HepG2 (cell line): ENCODE measurements around the gene ABHD4. TPM values are rescaled to one million over a fixed set of nuclear protein-coding genes. Genes with fewer than 3 reads are reported as not detected.
A peak's percentile ranks its signal among the peaks of the same experiment; 100 is the strongest.

Source experiments
- ATAC-seq: fragments of 200-7000 bp; cut with Tn5 transposase; 3 replicates; pipeline ENCODE4 v1.9.1; 2020; ENCODE audit warnings: mild to moderate bottlenecking, moderate library complexity
- BruUV-seq: library from RNA; stranded (reverse); fragments of 400-500 nt; replicated peaks from 2 replicates; lab custom pipeline; 2021; lab: Mats Ljungman, UMichigan
- CTCF ChIA-PET: fragments of 300-600 bp; formaldehyde crosslinking; extraction: SDS; loops from one replicate; lab custom pipeline; 2021; ENCODE audit warnings: low total read pairs, inconsistent platforms, low intra/inter-chr PET ratio; lab: Yijun Ruan, JAX
- POLR2A ChIA-PET: fragments of 350-600 bp; sonication (Branson Sonifier 250); formaldehyde crosslinking; loops from one replicate; lab custom pipeline; 2020; ENCODE audit warnings: antibody characterized with exemption, inconsistent platforms; lab: Yijun Ruan, JAX
- DNase-seq: peaks from one replicate; pipeline ENCODE4 v3.0.0-alpha.2; 2015; ENCODE audit warnings: low spot score
- FAIRE-seq: peaks from 3 replicates; lab custom pipeline; 2011; peaks lifted over from hg19 to GRCh38; lab: Jason Lieb, UNC
- H2AFZ ChIP-seq: one replicate; pipeline ENCODE4 v1.6.1; 2011; ENCODE audit warnings: low read length, inconsistent platforms
- H3K27ac ChIP-seq: fragments of 300-600 bp; 3 replicates; pipeline ENCODE4 v1.8.0; 2011; ENCODE audit warnings: mixed run types, mild to moderate bottlenecking, mixed read lengths, low read length, inconsistent platforms; ENCODE audit not compliant: insufficient read depth; ENCODE audit errors: extremely low read length
- H3K27me3 ChIP-seq, 2 experiments: fragments of 200-600 bp in 1 of 2; 2 replicates in 1 of 2; 3 replicates in 1 of 2; pipeline versions ENCODE4 v1.6.0 to v1.8.0; 2011; ENCODE audit warnings: low read length in 2 of 2, mild to moderate bottlenecking in 2 of 2, moderate library complexity in 2 of 2, inconsistent platforms in 1 of 2; ENCODE audit not compliant: insufficient read depth in 2 of 2, control insufficient read depth in 1 of 2
- H3K36me3 ChIP-seq, 2 experiments: fragments of 200-600 bp in 1 of 2; replicated peaks in 1 of 2; 2 replicates in 1 of 2; 3 replicates in 1 of 2; pipeline versions ENCODE4 v1.5.1 to v1.8.0; 2011; ENCODE audit warnings: low read length in 2 of 2, inconsistent platforms in 1 of 2; ENCODE audit not compliant: insufficient read depth in 2 of 2, control insufficient read depth in 1 of 2
- H3K4me1 ChIP-seq: 2 replicates; pipeline ENCODE4 v1.5.1; 2012; ENCODE audit warnings: low read length, inconsistent platforms; ENCODE audit not compliant: insufficient read depth
- H3K4me2 ChIP-seq: 2 replicates; pipeline ENCODE4 v1.6.0; 2011; ENCODE audit warnings: low read depth, low read length, inconsistent platforms
- H3K4me3 ChIP-seq, 3 experiments: fragments of 200-600 bp in 1 of 3; sonication (generic), shearing (Covaris generic) in 1 of 3; replicated peaks in 1 of 3; 2 replicates each; pipeline ENCODE4 v1.5.1; 2011 to 2016; ENCODE audit warnings: low read length in 3 of 3, inconsistent platforms in 2 of 3, low read depth in 2 of 3, mild to moderate bottlenecking in 2 of 3, control low read depth in 1 of 3, mixed read lengths in 1 of 3; ENCODE audit not compliant: insufficient read depth in 1 of 3
- H3K79me2 ChIP-seq: one replicate; pipeline ENCODE4 v1.6.1; 2011; ENCODE audit warnings: low read length, inconsistent platforms; ENCODE audit not compliant: insufficient read depth
- H3K9ac ChIP-seq: 2 replicates; pipeline ENCODE4 v1.6.0; 2011; ENCODE audit warnings: mild to moderate bottlenecking, low read depth, low read length, inconsistent platforms; ENCODE audit not compliant: insufficient read depth
- H3K9me3 ChIP-seq: 2 replicates; pipeline ENCODE4 v1.5.1; 2012; ENCODE audit warnings: mild to moderate bottlenecking, low read length
- H4K20me1 ChIP-seq: 2 replicates; pipeline ENCODE4 v1.6.0; 2011; ENCODE audit warnings: inconsistent platforms, mild to moderate bottlenecking, low read length, moderate library complexity; ENCODE audit not compliant: insufficient read depth
- CHCHD3 ChIP-seq: sonication (generic); formaldehyde crosslinking; IDR thresholded peaks from 2 replicates; pipeline ENCODE4 v1.8.0; 2022; ENCODE audit warnings: mild to moderate bottlenecking, missing genetic modification reagents, moderate library complexity
- EP300 ChIP-seq, 3 experiments: sonication (generic) in 1 of 3; formaldehyde crosslinking in 1 of 3; IDR thresholded peaks; 2 replicates each; pipeline versions ENCODE4 v1.5.1 to v1.6.1; 2011 to 2020; ENCODE audit warnings: low read depth in 2 of 3, low read length in 2 of 3, borderline replicate concordance in 1 of 3, improper control_type of control experiment in 1 of 3, mild to moderate bottlenecking in 1 of 3, missing genetic modification reagents in 1 of 3, moderate library complexity in 1 of 3
- ETV5 ChIP-seq: IDR thresholded peaks from 2 replicates; pipeline ENCODE4 v1.6.1; 2018; ENCODE audit warnings: missing biosample characterization, missing genetic modification reagents, inconsistent platforms, borderline replicate concordance
- HDAC2 ChIP-seq: sonication (generic); formaldehyde crosslinking; IDR thresholded peaks from 2 replicates; pipeline ENCODE4 v1.4.0; 2020; ENCODE audit warnings: missing genetic modification reagents
- HNRNPK ChIP-seq: fragments of 200-400 bp; formaldehyde crosslinking; IDR thresholded peaks from 2 replicates; pipeline ENCODE4 v1.6.1; 2018; ENCODE audit warnings: low read length, low read depth, moderate library complexity, mild to moderate bottlenecking; ENCODE audit not compliant: poor library complexity, severe bottlenecking
- HOXA7 ChIP-seq: sonication (generic); formaldehyde crosslinking; IDR thresholded peaks from 2 replicates; pipeline ENCODE4 v1.8.1; 2022; ENCODE audit warnings: mild to moderate bottlenecking, missing genetic modification reagents, moderate library complexity
- ISX ChIP-seq: sonication (generic); formaldehyde crosslinking; conservative IDR thresholded peaks from 2 replicates; pipeline ENCODE4 v1.5.0; 2020; ENCODE audit warnings: missing genetic modification reagents
- MXD3 ChIP-seq: IDR thresholded peaks from 2 replicates; pipeline ENCODE4 v1.6.1; 2016; ENCODE audit warnings: mild to moderate bottlenecking, missing biosample characterization, missing genetic modification reagents
- RXRB ChIP-seq: IDR thresholded peaks from 2 replicates; pipeline ENCODE4 v1.6.1; 2016; ENCODE audit warnings: borderline replicate concordance, missing genetic modification reagents, missing compliant biosample characterization
- TEAD3 ChIP-seq: optimal IDR thresholded peaks from 2 replicates; pipeline ENCODE3; 2016; ENCODE audit warnings: borderline replicate concordance
- ZMYM4 ChIP-seq: sonication (generic); formaldehyde crosslinking; IDR thresholded peaks from 2 replicates; pipeline ENCODE4 v1.8.1; 2023; ENCODE audit warnings: mild to moderate bottlenecking, missing genetic modification reagents
- ZNF34 ChIP-seq: sonication (generic); formaldehyde crosslinking; IDR thresholded peaks from 2 replicates; pipeline ENCODE4 v1.4.0; 2020; ENCODE audit warnings: mild to moderate bottlenecking, missing genetic modification reagents, borderline replicate concordance
- ZNF382 ChIP-seq: sonication (generic); formaldehyde crosslinking; IDR thresholded peaks from 2 replicates; pipeline ENCODE4 v1.5.0; 2020; ENCODE audit warnings: missing genetic modification reagents, mild to moderate bottlenecking, borderline replicate concordance
- ZNF660 ChIP-seq: sonication (generic); formaldehyde crosslinking; IDR thresholded peaks from 2 replicates; pipeline ENCODE4 v1.5.1; 2020; ENCODE audit warnings: mild to moderate bottlenecking, low read depth, missing genetic modification reagents, borderline replicate concordance
- WGBS: methylation state at CpG from one replicate; pipeline ENCODE4 v1.1.6; 2017; ENCODE audit warnings: low lambda C conversion rate; 5-methylcytosine and 5-hydroxymethylcytosine counted together
- in situ Hi-C: cut with HindIII; loops from 2 replicates; pipeline ENCODE4 v1.10.0; 2017; ENCODE audit warnings: low pct_unique_long_range_greater_than_20kb; ENCODE audit not compliant: extremely low pct_ligation_motif_present
- intact Hi-C: fragments of 100-400 bp; cut with micrococcal nuclease; formaldehyde crosslinking; loops from one replicate; pipeline ENCODE4 v1.10.0; 2022; ENCODE audit not compliant: unreplicated experiment
- polyA plus RNA-seq, 8 experiments: library from polyadenylated mRNA; depleted of rRNA in 3 of 8; stranded (reverse) in 7 of 8; unstranded in 1 of 8; fragments of >200 nt; fragmentation: Illumina TruSeq in 4 of 8; extraction: Trizol in 4 of 8; gene quantifications; 2 replicates each; pipeline versions ENCODE4 v1.2.1 to v1.2.3, GENCODE V29; 2011 to 2016; ENCODE audit warnings: low read depth in 4 of 8, missing spikeins in 1 of 8, mixed read lengths in 1 of 8; ENCODE audit not compliant: insufficient read depth in 1 of 8
- total RNA-seq, 5 experiments: library from RNA; depleted of rRNA; stranded (reverse); fragments of >200 nt; fragmentation: Illumina TruSeq; extraction: Trizol; gene quantifications; 2 replicates each; pipeline ENCODE4 v1.2.3, GENCODE V29; 2016; ENCODE audit warnings: low read depth in 1 of 5
- TF ChIP-seq, protein P1 (sequence below): sonication (generic); formaldehyde crosslinking; IDR thresholded peaks from 2 replicates; pipeline ENCODE4 v1.5.0; 2020; ENCODE audit warnings: mild to moderate bottlenecking, missing genetic modification reagents, borderline replicate concordance
- TF ChIP-seq, protein P2 (sequence below): IDR thresholded peaks from 2 replicates; pipeline ENCODE4 v1.6.1; 2018; ENCODE audit warnings: missing genetic modification reagents, mild to moderate bottlenecking, missing compliant biosample characterization
- TF ChIP-seq, protein P3 (sequence below): sonication (generic); formaldehyde crosslinking; conservative IDR thresholded peaks from 2 replicates; pipeline ENCODE4 v1.4.0; 2020; ENCODE audit warnings: missing genetic modification reagents

ABHD4 gene
- total and polyA plus RNA-seq, 2 of the 13 experiments (the other 11 are each of a cell fraction or from before 2014, with no cell fraction given): 16.1 to 47.5 TPM

DNA sequence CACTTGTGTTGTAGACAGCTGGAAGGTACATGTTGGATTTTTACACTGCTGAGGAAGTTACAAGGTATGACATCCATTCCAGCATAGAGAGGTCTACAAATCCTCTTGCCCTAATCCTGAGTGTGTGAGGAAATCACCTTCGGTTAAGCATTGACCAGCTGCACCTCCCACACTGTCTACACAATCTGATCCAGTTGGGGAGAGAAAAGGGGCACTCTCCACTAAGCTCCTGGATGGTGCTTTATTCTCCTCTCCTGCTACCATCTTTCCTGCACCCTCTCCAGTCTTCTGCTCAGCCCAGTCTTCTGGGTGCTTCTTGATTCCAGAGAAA lies 46.2 kb downstream of the ABHD4 start, which contains the start of gene OR6J1:
Gene OR6J1 (minus strand): TSS at position 48 of the 331 bp plus-strand sequence. CDS start 9,541 bp downstream, outside the sequence.
- in situ Hi-C loops: no loop called here
- H3K79me2 ChIP-seq: no peaks in the 10 kb centered on the region
- H3K27ac ChIP-seq: no peak within 1 kb of the TSS
- H3K4me1 ChIP-seq: peaks cover 14% of the 10 kb centered on the region
- ATAC-seq (peak; percentile 66), FAIRE-seq (no peak), DNase-seq (no peak)
- no peaks in the 10 kb centered on the region for H3K9me3 ChIP-seq
- no peaks in the 10 kb centered on the region for H4K20me1 ChIP-seq
- no peak within 1 kb of the TSS for H3K4me2 ChIP-seq
- ChIA-PET POLR2A (no interaction called here), CTCF (interaction anchor here (0.9 to 2.0 kb wide), 4 partner anchors 10 to 87 kb away, joined by 3 to 41 read pairs (median 16); no protein-coding TSS in a partner anchor)
- 0% methylated on average over 1 of the region's 1 CpG for WGBS
- no peak within 1 kb of the TSS for H2AFZ ChIP-seq
- peaks cover 0 to 3% of the 10 kb centered on the region in 2 experiments; a peak in 3 of 5 replicates for H3K27me3 ChIP-seq
- intact Hi-C loops: loop anchor here (1.0 to 2.0 kb wide), 3 partner anchors 45 to 87 kb away; partner anchors contain the start of gene ABHD4
- BruUV-seq: no TSS peak
- H3K36me3 ChIP-seq: no peaks in the 10 kb centered on the region
- no peak within 1 kb of the TSS for H3K4me3 ChIP-seq
- H3K9ac ChIP-seq: no peak within 1 kb of the TSS
- TF ChIP-seq CHCHD3 (CRISPR knock-in tag): no peak
- TF ChIP-seq ETV5: 0 out of 2 replicates have a peak, but pooled peaks have one; percentile 7
- no peak for TF ChIP-seq EP300 (IDR thresholded peaks at IDR 0.05; ENCODE audit: low read depth in 2 of 2, low read length in 2 of 2)
- 0 out of 2 replicates have a peak, but pooled peaks have one; percentile 12 for TF ChIP-seq EP300 (CRISPR knock-in tag; IDR thresholded peaks at IDR 0.05; ENCODE audit: borderline replicate concordance)
- TF ChIP-seq RXRB (CRISPR knock-in tag): 0 out of 2 replicates have a peak, but pooled peaks have one; percentile 1
- TF ChIP-seq MXD3 (CRISPR knock-in tag): no peak; the same call in 1 of the 2 replicates
- TF ChIP-seq, protein P1, sequence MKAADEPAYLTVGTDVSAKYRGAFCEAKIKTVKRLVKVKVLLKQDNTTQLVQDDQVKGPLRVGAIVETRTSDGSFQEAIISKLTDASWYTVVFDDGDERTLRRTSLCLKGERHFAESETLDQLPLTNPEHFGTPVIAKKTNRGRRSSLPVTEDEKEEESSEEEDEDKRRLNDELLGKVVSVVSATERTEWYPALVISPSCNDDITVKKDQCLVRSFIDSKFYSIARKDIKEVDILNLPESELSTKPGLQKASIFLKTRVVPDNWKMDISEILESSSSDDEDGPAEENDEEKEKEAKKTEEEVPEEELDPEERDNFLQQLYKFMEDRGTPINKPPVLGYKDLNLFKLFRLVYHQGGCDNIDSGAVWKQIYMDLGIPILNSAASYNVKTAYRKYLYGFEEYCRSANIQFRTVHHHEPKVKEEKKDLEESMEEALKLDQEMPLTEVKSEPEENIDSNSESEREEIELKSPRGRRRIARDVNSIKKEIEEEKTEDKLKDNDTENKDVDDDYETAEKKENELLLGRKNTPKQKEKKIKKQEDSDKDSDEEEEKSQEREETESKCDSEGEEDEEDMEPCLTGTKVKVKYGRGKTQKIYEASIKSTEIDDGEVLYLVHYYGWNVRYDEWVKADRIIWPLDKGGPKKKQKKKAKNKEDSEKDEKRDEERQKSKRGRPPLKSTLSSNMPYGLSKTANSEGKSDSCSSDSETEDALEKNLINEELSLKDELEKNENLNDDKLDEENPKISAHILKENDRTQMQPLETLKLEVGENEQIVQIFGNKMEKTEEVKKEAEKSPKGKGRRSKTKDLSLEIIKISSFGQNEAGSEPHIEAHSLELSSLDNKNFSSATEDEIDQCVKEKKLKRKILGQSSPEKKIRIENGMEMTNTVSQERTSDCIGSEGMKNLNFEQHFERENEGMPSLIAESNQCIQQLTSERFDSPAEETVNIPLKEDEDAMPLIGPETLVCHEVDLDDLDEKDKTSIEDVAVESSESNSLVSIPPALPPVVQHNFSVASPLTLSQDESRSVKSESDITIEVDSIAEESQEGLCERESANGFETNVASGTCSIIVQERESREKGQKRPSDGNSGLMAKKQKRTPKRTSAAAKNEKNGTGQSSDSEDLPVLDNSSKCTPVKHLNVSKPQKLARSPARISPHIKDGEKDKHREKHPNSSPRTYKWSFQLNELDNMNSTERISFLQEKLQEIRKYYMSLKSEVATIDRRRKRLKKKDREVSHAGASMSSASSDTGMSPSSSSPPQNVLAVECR (CRISPR knock-in tag): peak; percentile 37; the same call in 1 of the 2 replicates
- TF ChIP-seq ZNF382 (CRISPR knock-in tag): no peak
- TF ChIP-seq, protein P2, sequence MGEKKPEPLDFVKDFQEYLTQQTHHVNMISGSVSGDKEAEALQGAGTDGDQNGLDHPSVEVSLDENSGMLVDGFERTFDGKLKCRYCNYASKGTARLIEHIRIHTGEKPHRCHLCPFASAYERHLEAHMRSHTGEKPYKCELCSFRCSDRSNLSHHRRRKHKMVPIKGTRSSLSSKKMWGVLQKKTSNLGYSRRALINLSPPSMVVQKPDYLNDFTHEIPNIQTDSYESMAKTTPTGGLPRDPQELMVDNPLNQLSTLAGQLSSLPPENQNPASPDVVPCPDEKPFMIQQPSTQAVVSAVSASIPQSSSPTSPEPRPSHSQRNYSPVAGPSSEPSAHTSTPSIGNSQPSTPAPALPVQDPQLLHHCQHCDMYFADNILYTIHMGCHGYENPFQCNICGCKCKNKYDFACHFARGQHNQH (CRISPR knock-in tag): 0 out of 2 replicates have a peak, but pooled peaks have one; percentile 10
- TF ChIP-seq, protein P3, sequence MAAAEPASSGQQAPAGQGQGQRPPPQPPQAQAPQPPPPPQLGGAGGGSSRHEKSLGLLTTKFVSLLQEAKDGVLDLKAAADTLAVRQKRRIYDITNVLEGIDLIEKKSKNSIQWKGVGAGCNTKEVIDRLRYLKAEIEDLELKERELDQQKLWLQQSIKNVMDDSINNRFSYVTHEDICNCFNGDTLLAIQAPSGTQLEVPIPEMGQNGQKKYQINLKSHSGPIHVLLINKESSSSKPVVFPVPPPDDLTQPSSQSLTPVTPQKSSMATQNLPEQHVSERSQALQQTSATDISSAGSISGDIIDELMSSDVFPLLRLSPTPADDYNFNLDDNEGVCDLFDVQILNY (CRISPR knock-in tag): no peak
- TF ChIP-seq HOXA7 (CRISPR knock-in tag): peak; percentile 80; the same call in 1 of the 2 replicates
- TF ChIP-seq ZMYM4 (CRISPR knock-in tag): peak; percentile 19; the same call in 1 of the 2 replicates
- no peak for TF ChIP-seq ZNF34 (CRISPR knock-in tag)
- no peak for TF ChIP-seq HNRNPK
- no peak for TF ChIP-seq ISX (CRISPR knock-in tag)
- peak; percentile 25 for TF ChIP-seq TEAD3 (CRISPR knock-in tag)
- TF ChIP-seq ZNF660 (CRISPR knock-in tag): no peak
- no peak for TF ChIP-seq HDAC2 (CRISPR knock-in tag)
